GM12864 (cell line): ENCODE results near the gene FYCO1.

ENCODE experiments used
- DNase-seq: peaks from one replicate; pipeline ENCODE4 v3.0.0-alpha.2; 2011; ENCODE audit warnings: low read depth
- H3K4me3 ChIP-seq: 2 replicates; pipeline ENCODE4 v1.5.1; 2011; ENCODE audit warnings: mild to moderate bottlenecking, low read depth, low read length, control low read depth
- CTCF ChIP-seq: IDR thresholded peaks from 2 replicates; pipeline ENCODE4 v1.5.1; 2011; ENCODE audit warnings: low read depth, mild to moderate bottlenecking, moderate library complexity, low read length, control low read depth, inconsistent platforms; ENCODE audit errors: missing control alignments

The FYCO1 gene

GRCh38 chr3:45917146-45917898 is 78.3 kb downstream of the FYCO1 start:
- DNase-seq: no peak
- no peak for TF ChIP-seq CTCF
- H3K4me3 ChIP-seq: no peak overlapping the region

GRCh38 chr3:45915518-45916231 is 79.9 kb downstream of the FYCO1 start:
- no peak overlapping the region for H3K4me3 ChIP-seq
- peak; percentile 94 for DNase-seq

GRCh38 chr3:45915059-45915439 is 80.6 kb downstream of the FYCO1 start:
- DNase-seq: no peak
- no peak overlapping the region for H3K4me3 ChIP-seq
- no peak for TF ChIP-seq CTCF

More at GRCh38 chr3:45915518-45916231, 79.9 kb downstream of the FYCO1 start:
- no peak for TF ChIP-seq CTCF

GRCh38 chr3:45914362-45915058 is 81.1 kb downstream of the FYCO1 start:
- no peak for TF ChIP-seq CTCF
- no peak for DNase-seq
- no peak overlapping the region for H3K4me3 ChIP-seq

- no peak overlapping the region for H3K4me3 ChIP-seq
- no peak for TF ChIP-seq CTCF
- DNase-seq: no peak
Observed at GRCh38 chr3:45912435-45912834, 83.2 kb downstream of the FYCO1 start.

GRCh38 chr3:45911511-45912226 is 84.0 kb downstream of the FYCO1 start:
- H3K4me3 ChIP-seq: no peak overlapping the region
- no peak for DNase-seq
- TF ChIP-seq CTCF: no peak
